CD4-positive, alpha-beta T cell treated with Interleukin-17A for 4 hours (primary cell): ENCODE data around the gene PKD1.
A peak's percentile ranks its signal among the peaks of the same experiment; 100 is the strongest.
"Not testable (repeated sequence)": the region's sequence is repeated elsewhere in the genome, so short reads cannot be mapped to it uniquely, and the experiment has no call there.

Source experiments
- DNase-seq: peaks from one replicate; pipeline ENCODE4 v3.0.0-alpha.2; 2020; ENCODE audit warnings: mixed read lengths

Gene PKD1

GRCh38 chr16:2149630-2150417 is 14.1 kb upstream of the PKD1 start:
- no peak for DNase-seq

- peak; percentile 24 for DNase-seq
Measured at GRCh38 chr16:2148714-2149629, 13.3 kb upstream of the PKD1 start.

GRCh38 chr16:2147981-2148671 is 12.4 kb upstream of the PKD1 start, which contains the start of gene RAB26:
TSS of gene RAB26 (plus strand) at chr16:2148625. CDS start at chr16:2148784, 159 bp downstream.
- peak; percentile 74 for DNase-seq

GRCh38 chr16:2147378-2147777 is 11.7 kb upstream of the PKD1 start:
- DNase-seq = no peak

- no peak for DNase-seq
Measured at GRCh38 chr16:2145843-2146242, 10.1 kb upstream of the PKD1 start.

- no peak for DNase-seq
Measured at GRCh38 chr16:2143878-2144485, 8.3 kb upstream of the PKD1 start.

GRCh38 chr16:2142942-2143877 is 7.5 kb upstream of the PKD1 start:
- no peak for DNase-seq

GRCh38 chr16:2135071-2135470 is 627 bp downstream of the PKD1 start:
- DNase-seq = not testable (repeated sequence)

- not testable (repeated sequence) for DNase-seq
Measured at GRCh38 chr16:2133797-2134196, 1.9 kb downstream of the PKD1 start.

- DNase-seq = not testable (repeated sequence)
Measured at GRCh38 chr16:2129890-2130447, 5.7 kb downstream of the PKD1 start.

- not testable (repeated sequence) for DNase-seq
Measured at GRCh38 chr16:2129251-2129650, 6.4 kb downstream of the PKD1 start.

- DNase-seq = peak; percentile 24
Measured at GRCh38 chr16:2127630-2128280, 7.9 kb downstream of the PKD1 start.

GRCh38 chr16:2126928-2127556 is 8.7 kb downstream of the PKD1 start:
- DNase-seq = not testable (repeated sequence)

GRCh38 chr16:2126161-2126743 is 9.4 kb downstream of the PKD1 start:
- not testable (repeated sequence) for DNase-seq

- DNase-seq = not testable (repeated sequence)
Measured at GRCh38 chr16:2125609-2126008, 10.1 kb downstream of the PKD1 start.

GRCh38 chr16:2124694-2125444 is 10.8 kb downstream of the PKD1 start:
- not testable (repeated sequence) for DNase-seq

GRCh38 chr16:2124377-2124693 is 11.4 kb downstream of the PKD1 start:
- DNase-seq = not testable (repeated sequence)

GRCh38 chr16:2123706-2124376 is 11.9 kb downstream of the PKD1 start:
- DNase-seq = not testable (repeated sequence)
